A549 (cell line): ENCODE data around the gene SLC7A4. TPM values are rescaled to one million over a fixed set of nuclear protein-coding genes. Genes with fewer than 3 reads are reported as not detected.

ENCODE experiments used
- BHLHE40 ChIP-seq: IDR thresholded peaks from 2 replicates; pipeline ENCODE4 v1.6.1; 2012; ENCODE audit warnings: low read depth, low read length, inconsistent platforms
- CBX2 ChIP-seq: fragments of 200-600 bp; sonication (generic); IDR thresholded peaks from 2 replicates; pipeline ENCODE4 v1.6.1; 2016; ENCODE audit warnings: low read depth, mild to moderate bottlenecking, borderline replicate concordance
- CBX8 ChIP-seq: fragments of 200-600 bp; sonication (generic); IDR thresholded peaks from 2 replicates; pipeline ENCODE4 v1.6.1; 2016
- CHD2 ChIP-seq: fragments of 150-350 bp; IDR thresholded peaks from 2 replicates; pipeline ENCODE4 v1.6.1; 2014; ENCODE audit warnings: low read length; ENCODE audit not compliant: partially characterized antibody
- EHMT2 ChIP-seq: fragments of 200-600 bp; sonication (generic); IDR thresholded peaks from 2 replicates; pipeline ENCODE4 v1.6.1; 2016; ENCODE audit warnings: antibody characterized with exemption, low read depth, mild to moderate bottlenecking, moderate library complexity
- ESRRA ChIP-seq: fragments of 150-350 bp; IDR thresholded peaks from 2 replicates; pipeline ENCODE4 v1.6.1; 2014; ENCODE audit warnings: mild to moderate bottlenecking, low read length, borderline replicate concordance
- FOSB ChIP-seq: fragments of 250-450 bp; sonication (Bioruptor Pico); IDR thresholded peaks from 2 replicates; pipeline ENCODE4 v1.5.0; 2020; ENCODE audit warnings: mild to moderate bottlenecking, moderate library complexity
- HEYL ChIP-seq: fragments of 250-450 bp; sonication (Bioruptor Pico); IDR thresholded peaks from 2 replicates; pipeline ENCODE4 v1.8.0; 2021; ENCODE audit warnings: mild to moderate bottlenecking, moderate library complexity
- JUN ChIP-seq, 2 experiments: fragments of >200 bp; sonication (Bioruptor Twin); formaldehyde crosslinking; IDR thresholded peaks; 2 replicates in 1 of 2; 3 replicates in 1 of 2; pipeline ENCODE4 v1.6.1; 2016 to 2017
- JUNB ChIP-seq: fragments of >200 bp; sonication (Bioruptor Twin); formaldehyde crosslinking; IDR thresholded peaks from 2 replicates; pipeline ENCODE4 v1.6.1; 2016
- KDM1A ChIP-seq: fragments of 200-600 bp; sonication (generic); IDR thresholded peaks from 2 replicates; pipeline ENCODE4 v1.6.1; 2016; ENCODE audit warnings: low read depth, mild to moderate bottlenecking
- MAFK ChIP-seq: fragments of 450-650 bp; IDR thresholded peaks from 2 replicates; pipeline ENCODE4 v1.6.1; 2014; ENCODE audit not compliant: partially characterized antibody
- MAZ ChIP-seq: fragments of 150-350 bp; IDR thresholded peaks from 2 replicates; pipeline ENCODE4 v1.6.1; 2014; ENCODE audit warnings: antibody characterized with exemption, low read depth, low read length, borderline replicate concordance
- MYC ChIP-seq: IDR thresholded peaks from 2 replicates; pipeline ENCODE4 v1.6.1; 2012; ENCODE audit warnings: mild to moderate bottlenecking, inconsistent platforms, low read length, improper control_type of control experiment, borderline replicate concordance
- NPAS2 ChIP-seq: fragments of 250-450 bp; sonication (Bioruptor Pico); IDR thresholded peaks from 2 replicates; pipeline ENCODE4 v1.8.0; 2022; ENCODE audit warnings: mild to moderate bottlenecking, moderate library complexity, borderline replicate concordance
- NR3C1 ChIP-seq: fragments of >200 bp; sonication (Bioruptor Twin); formaldehyde crosslinking; IDR thresholded peaks from 3 replicates; pipeline ENCODE4 v1.6.1; 2017
- PHF8 ChIP-seq: fragments of 200-600 bp; sonication (generic); IDR thresholded peaks from 2 replicates; pipeline ENCODE4 v1.6.1; 2016; ENCODE audit warnings: low read depth, mild to moderate bottlenecking, antibody characterized with exemption, moderate library complexity, borderline replicate concordance
- RAD21 ChIP-seq, 2 experiments: fragments of >200 bp in 1 of 2; sonication (Bioruptor Twin) in 1 of 2; formaldehyde crosslinking in 1 of 2; IDR thresholded peaks in 1 of 2; conservative IDR thresholded peaks in 1 of 2; 2 replicates in 1 of 2; 3 replicates in 1 of 2; pipeline ENCODE4 v1.6.1; 2012 to 2018; ENCODE audit warnings: inconsistent platforms in 1 of 2
- RCOR1 ChIP-seq: fragments of 150-350 bp; IDR thresholded peaks from 2 replicates; pipeline ENCODE4 v1.6.1; 2014; ENCODE audit warnings: antibody characterized with exemption, low read length, low read depth
- TFCP2L1 ChIP-seq: fragments of 250-450 bp; sonication (Bioruptor Pico); IDR thresholded peaks from 2 replicates; pipeline ENCODE4 v1.5.0; 2021; ENCODE audit warnings: mild to moderate bottlenecking
- ZFP36 ChIP-seq: fragments of 450-650 bp; IDR thresholded peaks from 2 replicates; pipeline ENCODE4 v1.6.1; 2014; ENCODE audit warnings: borderline replicate concordance; ENCODE audit not compliant: partially characterized antibody
- ZNF302 ChIP-seq: fragments of 250-450 bp; sonication (Bioruptor Pico); IDR thresholded peaks from 2 replicates; pipeline ENCODE4 v1.9.0; 2021; ENCODE audit warnings: inconsistent platforms, mild to moderate bottlenecking, moderate library complexity
- ZSCAN20 ChIP-seq: fragments of 250-450 bp; sonication (Bioruptor Pico); IDR thresholded peaks from 2 replicates; pipeline ENCODE4 v1.8.0; 2022; ENCODE audit warnings: mild to moderate bottlenecking, moderate library complexity
- polyA plus RNA-seq, 4 experiments: library from polyadenylated mRNA; depleted of rRNA in 3 of 4; stranded (reverse); fragments of >200 nt; fragmentation: RNase III in 1 of 4; extraction: RNeasy Plus Mini Kit Qiagen cat#74134 plus additional on column Dnase treatment in 1 of 4; gene quantifications; 2 replicates in 3 of 4; 3 replicates in 1 of 4; pipeline ENCODE4 v1.2.3, GENCODE V29; 2011 to 2017
- TF ChIP-seq, protein P1 (sequence below): fragments of 250-450 bp; sonication (Bioruptor Pico); IDR thresholded peaks from 2 replicates; pipeline ENCODE4 v1.5.0; 2020; ENCODE audit warnings: low read depth, mild to moderate bottlenecking, moderate library complexity
- TF ChIP-seq, protein P2 (sequence below): fragments of 150-350 bp; IDR thresholded peaks from 2 replicates; pipeline ENCODE4 v1.6.1; 2014; ENCODE audit warnings: low read depth, mild to moderate bottlenecking, low read length
- TF ChIP-seq, protein P3 (sequence below): fragments of >200 bp; sonication (Bioruptor Twin); formaldehyde crosslinking; IDR thresholded peaks from 3 replicates; pipeline ENCODE4 v1.5.1; 2016
- TF ChIP-seq, protein P4 (sequence below): IDR thresholded peaks from 2 replicates; pipeline ENCODE4 v1.6.1; 2012
- TF ChIP-seq, protein P5 (sequence below): fragments of 200-600 bp; sonication (generic); IDR thresholded peaks from 2 replicates; pipeline ENCODE4 v1.6.1; 2016; ENCODE audit warnings: antibody characterized with exemption, mild to moderate bottlenecking, moderate library complexity
- TF ChIP-seq, protein P6 (sequence below): fragments of 250-450 bp; sonication (Bioruptor Pico); IDR thresholded peaks from 2 replicates; pipeline ENCODE4 v1.5.0; 2021; ENCODE audit warnings: mild to moderate bottlenecking, moderate library complexity, borderline replicate concordance
- TF ChIP-seq, protein P7 (sequence below): fragments of 450-650 bp; IDR thresholded peaks from 2 replicates; pipeline ENCODE4 v1.6.1; 2014; ENCODE audit warnings: antibody characterized with exemption

SLC7A4 gene
- polyA plus RNA-seq, 2 of the 4 experiments (the other 2 are of a cell fraction), result not detected

DNA sequence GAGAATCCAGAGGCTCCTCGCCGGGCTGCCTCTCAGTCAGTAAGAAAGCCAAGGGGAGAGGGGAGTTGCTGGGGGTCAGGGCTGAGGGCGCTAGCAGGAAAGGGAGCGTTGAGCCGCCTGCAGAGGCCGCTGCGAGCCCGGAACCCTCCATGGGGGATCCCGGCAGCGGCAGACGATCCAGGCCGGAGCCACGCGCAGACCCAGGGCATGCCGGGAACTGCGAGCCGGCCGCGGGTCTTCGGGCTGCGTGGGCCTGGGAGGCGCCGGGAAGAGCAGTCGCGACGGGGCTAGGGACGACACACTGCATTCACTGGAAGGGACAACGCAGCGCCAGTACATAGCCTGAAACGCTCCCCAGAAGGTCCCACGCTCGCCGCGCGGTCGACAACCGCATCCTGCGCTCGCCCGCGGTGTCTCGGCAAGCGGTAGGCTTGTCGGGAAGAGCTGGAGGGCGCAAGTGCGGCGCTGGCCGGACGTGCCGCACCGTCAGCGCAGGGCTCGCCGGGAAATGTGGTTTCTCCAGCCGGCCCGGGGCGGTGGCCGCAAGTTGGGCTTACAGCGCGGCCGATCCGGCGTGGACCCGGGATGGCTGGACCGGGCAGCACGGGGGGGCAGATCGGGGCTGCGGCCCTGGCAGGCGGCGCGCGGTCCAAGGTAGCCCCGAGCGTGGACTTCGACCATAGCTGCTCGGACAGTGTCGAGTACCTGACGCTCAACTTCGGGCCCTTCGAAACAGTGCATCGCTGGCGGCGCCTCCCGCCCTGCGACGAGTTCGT lies 50.4 kb downstream of the SLC7A4 start, which contains the start of gene LZTR1 (continued):
- TF ChIP-seq PHF8 (peak; percentile 57), NPAS2 (no peak), RAD21 (conservative IDR thresholded peaks at IDR 0.05 in 1 of 2, IDR thresholded peaks at IDR 0.05 in 1 of 2) (peak; percentile 8 to 23; a peak in 3 of 5 replicates), ZFP36 (no peak), MAFK (no peak), CBX2 (no peak), NR3C1 (no peak), FOSB (CRISPR knock-in tag) (no peak), EHMT2 (no peak), JUN (IDR thresholded peaks at IDR 0.05) (peak; percentile 21 to 91; a peak in 3 of 5 replicates), CBX8 (no peak), ZSCAN20 (CRISPR knock-in tag) (no peak), JUNB (no peak), CHD2 (no peak), BHLHE40 (no peak), HEYL (CRISPR knock-in tag) (no peak), MAZ (no peak), MYC (peak; percentile 61; the same call in 1 of the 2 replicates), KDM1A (no peak), ESRRA (no peak), ZNF302 (CRISPR knock-in tag) (no peak), RCOR1 (no peak), TFCP2L1 (no peak)
- TF ChIP-seq, protein P1, sequence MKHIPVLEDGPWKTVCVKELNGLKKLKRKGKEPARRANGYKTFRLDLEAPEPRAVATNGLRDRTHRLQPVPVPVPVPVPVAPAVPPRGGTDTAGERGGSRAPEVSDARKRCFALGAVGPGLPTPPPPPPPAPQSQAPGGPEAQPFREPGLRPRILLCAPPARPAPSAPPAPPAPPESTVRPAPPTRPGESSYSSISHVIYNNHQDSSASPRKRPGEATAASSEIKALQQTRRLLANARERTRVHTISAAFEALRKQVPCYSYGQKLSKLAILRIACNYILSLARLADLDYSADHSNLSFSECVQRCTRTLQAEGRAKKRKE (CRISPR knock-in tag), result peak; percentile 83; the same call in 1 of the 2 replicates
- TF ChIP-seq, protein P2, sequence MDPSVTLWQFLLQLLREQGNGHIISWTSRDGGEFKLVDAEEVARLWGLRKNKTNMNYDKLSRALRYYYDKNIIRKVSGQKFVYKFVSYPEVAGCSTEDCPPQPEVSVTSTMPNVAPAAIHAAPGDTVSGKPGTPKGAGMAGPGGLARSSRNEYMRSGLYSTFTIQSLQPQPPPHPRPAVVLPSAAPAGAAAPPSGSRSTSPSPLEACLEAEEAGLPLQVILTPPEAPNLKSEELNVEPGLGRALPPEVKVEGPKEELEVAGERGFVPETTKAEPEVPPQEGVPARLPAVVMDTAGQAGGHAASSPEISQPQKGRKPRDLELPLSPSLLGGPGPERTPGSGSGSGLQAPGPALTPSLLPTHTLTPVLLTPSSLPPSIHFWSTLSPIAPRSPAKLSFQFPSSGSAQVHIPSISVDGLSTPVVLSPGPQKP, result no peak
- TF ChIP-seq, protein P3, sequence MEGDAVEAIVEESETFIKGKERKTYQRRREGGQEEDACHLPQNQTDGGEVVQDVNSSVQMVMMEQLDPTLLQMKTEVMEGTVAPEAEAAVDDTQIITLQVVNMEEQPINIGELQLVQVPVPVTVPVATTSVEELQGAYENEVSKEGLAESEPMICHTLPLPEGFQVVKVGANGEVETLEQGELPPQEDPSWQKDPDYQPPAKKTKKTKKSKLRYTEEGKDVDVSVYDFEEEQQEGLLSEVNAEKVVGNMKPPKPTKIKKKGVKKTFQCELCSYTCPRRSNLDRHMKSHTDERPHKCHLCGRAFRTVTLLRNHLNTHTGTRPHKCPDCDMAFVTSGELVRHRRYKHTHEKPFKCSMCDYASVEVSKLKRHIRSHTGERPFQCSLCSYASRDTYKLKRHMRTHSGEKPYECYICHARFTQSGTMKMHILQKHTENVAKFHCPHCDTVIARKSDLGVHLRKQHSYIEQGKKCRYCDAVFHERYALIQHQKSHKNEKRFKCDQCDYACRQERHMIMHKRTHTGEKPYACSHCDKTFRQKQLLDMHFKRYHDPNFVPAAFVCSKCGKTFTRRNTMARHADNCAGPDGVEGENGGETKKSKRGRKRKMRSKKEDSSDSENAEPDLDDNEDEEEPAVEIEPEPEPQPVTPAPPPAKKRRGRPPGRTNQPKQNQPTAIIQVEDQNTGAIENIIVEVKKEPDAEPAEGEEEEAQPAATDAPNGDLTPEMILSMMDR, result peak; percentile 32; the same call in 1 of the 3 replicates
- TF ChIP-seq, protein P4, sequence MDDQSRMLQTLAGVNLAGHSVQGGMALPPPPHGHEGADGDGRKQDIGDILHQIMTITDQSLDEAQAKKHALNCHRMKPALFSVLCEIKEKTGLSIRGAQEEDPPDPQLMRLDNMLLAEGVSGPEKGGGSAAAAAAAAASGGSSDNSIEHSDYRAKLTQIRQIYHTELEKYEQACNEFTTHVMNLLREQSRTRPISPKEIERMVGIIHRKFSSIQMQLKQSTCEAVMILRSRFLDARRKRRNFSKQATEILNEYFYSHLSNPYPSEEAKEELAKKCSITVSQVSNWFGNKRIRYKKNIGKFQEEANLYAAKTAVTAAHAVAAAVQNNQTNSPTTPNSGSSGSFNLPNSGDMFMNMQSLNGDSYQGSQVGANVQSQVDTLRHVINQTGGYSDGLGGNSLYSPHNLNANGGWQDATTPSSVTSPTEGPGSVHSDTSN, result no peak
- TF ChIP-seq, protein P5, sequence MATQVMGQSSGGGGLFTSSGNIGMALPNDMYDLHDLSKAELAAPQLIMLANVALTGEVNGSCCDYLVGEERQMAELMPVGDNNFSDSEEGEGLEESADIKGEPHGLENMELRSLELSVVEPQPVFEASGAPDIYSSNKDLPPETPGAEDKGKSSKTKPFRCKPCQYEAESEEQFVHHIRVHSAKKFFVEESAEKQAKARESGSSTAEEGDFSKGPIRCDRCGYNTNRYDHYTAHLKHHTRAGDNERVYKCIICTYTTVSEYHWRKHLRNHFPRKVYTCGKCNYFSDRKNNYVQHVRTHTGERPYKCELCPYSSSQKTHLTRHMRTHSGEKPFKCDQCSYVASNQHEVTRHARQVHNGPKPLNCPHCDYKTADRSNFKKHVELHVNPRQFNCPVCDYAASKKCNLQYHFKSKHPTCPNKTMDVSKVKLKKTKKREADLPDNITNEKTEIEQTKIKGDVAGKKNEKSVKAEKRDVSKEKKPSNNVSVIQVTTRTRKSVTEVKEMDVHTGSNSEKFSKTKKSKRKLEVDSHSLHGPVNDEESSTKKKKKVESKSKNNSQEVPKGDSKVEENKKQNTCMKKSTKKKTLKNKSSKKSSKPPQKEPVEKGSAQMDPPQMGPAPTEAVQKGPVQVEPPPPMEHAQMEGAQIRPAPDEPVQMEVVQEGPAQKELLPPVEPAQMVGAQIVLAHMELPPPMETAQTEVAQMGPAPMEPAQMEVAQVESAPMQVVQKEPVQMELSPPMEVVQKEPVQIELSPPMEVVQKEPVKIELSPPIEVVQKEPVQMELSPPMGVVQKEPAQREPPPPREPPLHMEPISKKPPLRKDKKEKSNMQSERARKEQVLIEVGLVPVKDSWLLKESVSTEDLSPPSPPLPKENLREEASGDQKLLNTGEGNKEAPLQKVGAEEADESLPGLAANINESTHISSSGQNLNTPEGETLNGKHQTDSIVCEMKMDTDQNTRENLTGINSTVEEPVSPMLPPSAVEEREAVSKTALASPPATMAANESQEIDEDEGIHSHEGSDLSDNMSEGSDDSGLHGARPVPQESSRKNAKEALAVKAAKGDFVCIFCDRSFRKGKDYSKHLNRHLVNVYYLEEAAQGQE, result no peak
- TF ChIP-seq, protein P6, sequence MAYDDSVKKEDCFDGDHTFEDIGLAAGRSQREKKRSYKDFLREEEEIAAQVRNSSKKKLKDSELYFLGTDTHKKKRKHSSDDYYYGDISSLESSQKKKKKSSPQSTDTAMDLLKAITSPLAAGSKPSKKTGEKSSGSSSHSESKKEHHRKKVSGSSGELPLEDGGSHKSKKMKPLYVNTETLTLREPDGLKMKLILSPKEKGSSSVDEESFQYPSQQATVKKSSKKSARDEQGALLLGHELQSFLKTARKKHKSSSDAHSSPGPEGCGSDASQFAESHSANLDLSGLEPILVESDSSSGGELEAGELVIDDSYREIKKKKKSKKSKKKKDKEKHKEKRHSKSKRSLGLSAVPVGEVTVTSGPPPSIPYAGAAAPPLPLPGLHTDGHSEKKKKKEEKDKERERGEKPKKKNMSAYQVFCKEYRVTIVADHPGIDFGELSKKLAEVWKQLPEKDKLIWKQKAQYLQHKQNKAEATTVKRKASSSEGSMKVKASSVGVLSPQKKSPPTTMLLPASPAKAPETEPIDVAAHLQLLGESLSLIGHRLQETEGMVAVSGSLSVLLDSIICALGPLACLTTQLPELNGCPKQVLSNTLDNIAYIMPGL (CRISPR knock-in tag), result no peak
- TF ChIP-seq, protein P7, sequence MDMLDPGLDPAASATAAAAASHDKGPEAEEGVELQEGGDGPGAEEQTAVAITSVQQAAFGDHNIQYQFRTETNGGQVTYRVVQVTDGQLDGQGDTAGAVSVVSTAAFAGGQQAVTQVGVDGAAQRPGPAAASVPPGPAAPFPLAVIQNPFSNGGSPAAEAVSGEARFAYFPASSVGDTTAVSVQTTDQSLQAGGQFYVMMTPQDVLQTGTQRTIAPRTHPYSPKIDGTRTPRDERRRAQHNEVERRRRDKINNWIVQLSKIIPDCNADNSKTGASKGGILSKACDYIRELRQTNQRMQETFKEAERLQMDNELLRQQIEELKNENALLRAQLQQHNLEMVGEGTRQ, result no peak
